Astrocyte of the hippocampus (primary cell): ENCODE data around the gene DLGAP3.
"Not testable (repeated sequence)": the region's sequence is repeated elsewhere in the genome, so short reads cannot be mapped to it uniquely, and the experiment has no call there.

ENCODE experiments used
- DNase-seq: peaks from one replicate; pipeline ENCODE4 v3.0.0; 2011; ENCODE audit warnings: low read depth, low spot score

The DLGAP3 gene

GRCh38 chr1:34842073-34842472 lies 87.4 kb downstream of the DLGAP3 start:
- DNase-seq = no peak

- DNase-seq = no peak
Measured at GRCh38 chr1:34840426-34840825, 89.0 kb downstream of the DLGAP3 start.

GRCh38 chr1:34839526-34840305 lies 89.7 kb downstream of the DLGAP3 start:
- no peak for DNase-seq

DNA sequence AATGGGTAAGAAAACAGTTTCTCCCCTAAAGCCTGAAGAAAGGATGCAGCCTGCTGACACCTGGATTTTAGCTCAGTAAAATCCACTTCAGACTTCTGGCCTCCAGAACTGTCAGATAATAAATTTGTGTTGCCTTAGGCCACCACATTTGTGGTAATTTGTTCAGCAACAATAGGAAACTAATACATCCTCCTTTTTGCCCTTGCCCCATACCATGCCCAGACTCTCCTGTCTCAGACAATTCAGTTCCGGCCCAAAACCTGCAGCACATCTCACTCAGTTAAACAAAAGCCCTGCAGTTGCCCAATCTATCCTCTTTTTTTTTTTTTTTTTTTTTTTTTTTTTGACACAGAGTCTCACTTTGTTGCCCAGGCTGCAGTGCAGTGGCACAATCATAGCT lies 95.7 kb downstream of the DLGAP3 start:
- DNase-seq = no peak

DNA sequence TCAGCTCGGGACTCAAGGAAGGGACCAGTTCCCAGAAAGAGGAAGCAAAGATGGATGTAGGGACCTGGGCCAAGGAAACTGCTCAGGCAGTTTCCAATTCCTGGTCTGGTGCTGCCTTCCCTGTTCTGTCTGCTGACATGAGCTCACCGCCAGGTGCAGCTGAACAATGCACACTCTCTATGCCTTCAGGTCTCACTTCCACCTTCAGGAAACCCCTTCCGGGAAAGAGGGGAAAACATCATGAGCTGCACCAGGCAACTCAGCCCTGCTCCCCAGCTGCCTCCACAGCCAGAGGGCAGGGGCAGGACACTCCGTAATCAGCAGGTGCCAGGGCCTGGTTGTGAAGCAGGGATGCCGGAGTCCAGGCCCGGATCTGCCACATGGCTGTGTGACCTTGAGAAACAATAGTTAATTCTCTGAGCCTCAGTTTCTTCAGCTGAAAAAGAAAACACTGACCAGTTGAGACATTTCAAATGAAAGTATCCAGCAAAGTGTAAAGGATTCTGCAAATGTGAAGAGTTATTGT lies 97.7 kb downstream of the DLGAP3 start:
- DNase-seq = no peak

- DNase-seq = peak; percentile 79
Measured at GRCh38 chr1:34829250-34829649, 100.2 kb downstream of the DLGAP3 start.

- DNase-seq = no peak
Measured at GRCh38 chr1:34828611-34829010, 100.8 kb downstream of the DLGAP3 start.

- no peak for DNase-seq
Measured at GRCh38 chr1:34827341-34827941, 102.0 kb downstream of the DLGAP3 start.

DNA sequence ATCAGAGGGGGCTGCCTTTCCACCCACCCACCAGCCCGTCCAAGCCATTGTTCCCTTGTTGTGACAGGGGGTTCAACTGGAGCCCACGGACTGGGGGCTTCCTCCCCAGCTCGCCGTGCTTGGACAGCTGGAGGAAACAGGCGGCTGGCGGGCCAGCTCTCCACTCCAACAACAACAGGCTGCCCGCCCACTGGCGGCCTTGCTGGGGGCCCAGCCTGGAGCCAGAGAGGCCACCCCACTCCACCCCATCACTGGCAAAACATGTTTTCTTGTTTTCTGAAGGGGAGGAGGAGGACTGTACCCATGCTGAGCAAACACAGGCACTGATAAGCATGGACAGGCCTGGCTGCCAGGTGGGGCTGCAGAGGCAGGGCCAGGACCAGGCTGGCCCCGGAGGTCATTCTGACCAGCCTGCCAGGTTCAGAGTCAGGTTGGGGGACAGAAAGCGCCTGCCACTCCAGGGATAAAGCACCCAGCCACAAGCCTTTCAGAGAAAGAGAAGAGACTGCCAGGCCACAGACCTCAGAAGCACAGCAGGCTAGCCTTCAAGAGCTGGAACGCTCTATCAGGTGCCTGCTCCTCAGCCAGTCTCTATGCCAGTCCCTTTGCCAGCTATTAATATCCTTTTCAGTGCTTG lies 103.9 kb downstream of the DLGAP3 start:
- peak; percentile 67 for DNase-seq

- DNase-seq = no peak
Measured at GRCh38 chr1:34824817-34825454, 104.5 kb downstream of the DLGAP3 start.

DNA sequence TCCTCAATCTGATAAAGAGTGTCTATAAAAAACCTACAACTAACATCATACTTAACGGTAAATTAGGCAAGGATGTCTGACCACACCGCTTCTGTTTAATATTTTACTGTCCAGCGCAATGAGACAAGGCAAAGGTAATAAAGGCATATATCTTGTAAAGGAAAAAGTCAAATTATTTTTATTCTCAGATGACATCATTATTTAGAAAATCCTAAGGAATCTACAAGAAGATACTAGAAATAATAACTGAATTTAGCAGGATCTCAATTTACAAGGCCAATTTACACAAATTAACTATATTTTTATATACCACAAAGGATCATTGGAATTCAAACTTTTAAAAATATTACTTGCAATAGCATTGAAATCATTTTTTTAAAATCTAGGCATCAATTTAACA lies 107.2 kb downstream of the DLGAP3 start:
- no peak for DNase-seq

- not testable (repeated sequence) for DNase-seq
Measured at GRCh38 chr1:34818862-34819261, 110.6 kb downstream of the DLGAP3 start.

- no peak for DNase-seq
Measured at GRCh38 chr1:34816778-34817177, 112.7 kb downstream of the DLGAP3 start.

GRCh38 chr1:34816332-34816731 lies 113.1 kb downstream of the DLGAP3 start:
- DNase-seq = no peak
